GM12878 (cell line): ENCODE results near the gene C16orf46. TPM values are rescaled to one million over a fixed set of nuclear protein-coding genes. Genes with fewer than 3 reads are reported as not detected.

Experiments used
- ATAC-seq: fragments of 200-7000 bp; cut with Tn5 transposase; 3 replicates; pipeline ENCODE4 v1.9.1; 2020; ENCODE audit warnings: mild to moderate bottlenecking, moderate library complexity
- BruUV-seq: library from RNA; stranded (reverse); fragments of 400-500 nt; replicated peaks from 2 replicates; lab custom pipeline; 2021; lab: Mats Ljungman, UMichigan
- CTCF ChIA-PET: fragments of 300-600 bp; sonication (Branson Sonifier 250); formaldehyde crosslinking; extraction: SDS; loops from one replicate; lab custom pipeline; 2021; ENCODE audit warnings: inconsistent platforms; lab: Yijun Ruan, JAX
- POLR2A ChIA-PET: fragments of 350-600 bp; formaldehyde crosslinking; extraction: SDS; loops from one replicate; lab custom pipeline; 2021; ENCODE audit warnings: inconsistent platforms; lab: Charles Lee
- RAD21 ChIA-PET: fragments of 300-600 bp; sonication (Branson Sonifier 250); formaldehyde crosslinking; loops from one replicate; lab custom pipeline; 2023; ENCODE audit warnings: antibody characterized with exemption; ENCODE audit not compliant: unreplicated experiment; lab: Charles Lee
- SMC1A ChIA-PET: fragments of 300-600 bp; sonication (Branson Sonifier 250); formaldehyde crosslinking; loops from one replicate; lab custom pipeline; 2023; ENCODE audit not compliant: unreplicated experiment, uncharacterized antibody; lab: Charles Lee
- DNase-seq: peaks from one replicate; pipeline ENCODE4 v3.0.0-alpha.2; 2011; ENCODE audit warnings: low read depth, low spot score
- FAIRE-seq: peaks from 3 replicates; lab custom pipeline; 2011; peaks lifted over from hg19 to GRCh38; lab: Jason Lieb, UNC
- H2AFZ ChIP-seq: 2 replicates; pipeline ENCODE4 v1.6.0; 2011; ENCODE audit warnings: low read depth, low read length, control low read depth; ENCODE audit not compliant: control insufficient read depth
- H3K27ac ChIP-seq: 2 replicates; pipeline ENCODE4 v1.5.1; 2011; ENCODE audit warnings: control low read depth; ENCODE audit not compliant: control insufficient read depth, insufficient read depth
- H3K27me3 ChIP-seq, 2 experiments: replicated peaks in 1 of 2; 2 replicates each; pipeline versions ENCODE4 v1.6.0 to v1.6.1; 2011; ENCODE audit warnings: low read length in 1 of 2; ENCODE audit not compliant: control insufficient read depth in 2 of 2, insufficient read depth in 2 of 2
- H3K36me3 ChIP-seq, 2 experiments: 2 replicates each; pipeline ENCODE4 v1.5.1; 2011; ENCODE audit warnings: low read length in 1 of 2; ENCODE audit not compliant: control insufficient read depth in 2 of 2, insufficient read depth in 2 of 2
- H3K4me1 ChIP-seq: 2 replicates; pipeline ENCODE4 v1.6.1; 2011; ENCODE audit warnings: mild to moderate bottlenecking, low read length, moderate library complexity, mixed read lengths; ENCODE audit not compliant: control insufficient read depth, insufficient read depth
- H3K4me2 ChIP-seq: 2 replicates; pipeline ENCODE4 v1.6.0; 2011; ENCODE audit warnings: control low read depth; ENCODE audit not compliant: control insufficient read depth, insufficient read depth
- H3K4me3 ChIP-seq: fragments of 200-600 bp; sonication (generic); 2 replicates; pipeline ENCODE4 v1.5.1; 2016
- H3K79me2 ChIP-seq: 2 replicates; pipeline ENCODE4 v1.6.0; 2011; ENCODE audit warnings: low read length; ENCODE audit not compliant: control insufficient read depth, insufficient read depth
- H3K9ac ChIP-seq: 2 replicates; pipeline ENCODE4 v1.8.0; 2011; ENCODE audit warnings: low read length, control low read depth, mixed read lengths; ENCODE audit not compliant: control insufficient read depth, insufficient read depth
- H3K9me3 ChIP-seq: replicated peaks from 3 replicates; pipeline ENCODE4 v1.5.1; 2011; ENCODE audit warnings: mild to moderate bottlenecking, low read length; ENCODE audit not compliant: control insufficient read depth, insufficient read depth
- H4K20me1 ChIP-seq: 2 replicates; pipeline ENCODE4 v1.6.0; 2011; ENCODE audit not compliant: control insufficient read depth, insufficient read depth
- ASH2L ChIP-seq: fragments of 300-600, 200-600 bp; sonication (generic); IDR thresholded peaks from 2 replicates; pipeline ENCODE4 v1.6.1; 2017; ENCODE audit warnings: low read depth, mild to moderate bottlenecking, borderline replicate concordance
- CHD4 ChIP-seq: fragments of 200-600 bp; sonication (generic); IDR thresholded peaks from 2 replicates; pipeline ENCODE4 v1.6.1; 2016; ENCODE audit warnings: mild to moderate bottlenecking
- CUX1 ChIP-seq: IDR thresholded peaks from 2 replicates; pipeline ENCODE4 v1.6.1; 2012; ENCODE audit warnings: improper control_type of control experiment, low read depth, low read length; ENCODE audit not compliant: insufficient replicate concordance
- MYC ChIP-seq: IDR thresholded peaks from 2 replicates; pipeline ENCODE4 v1.6.1; 2011; ENCODE audit warnings: mild to moderate bottlenecking, low read length, moderate library complexity, inconsistent platforms; ENCODE audit not compliant: insufficient read depth, insufficient replicate concordance, insufficient read length, severe bottlenecking
- NR2F1 ChIP-seq: fragments of 450-650 bp; conservative IDR thresholded peaks from 2 replicates; pipeline ENCODE4 v1.6.1; 2017; ENCODE audit warnings: mild to moderate bottlenecking
- SRF ChIP-seq, 2 experiments: IDR thresholded peaks; 2 replicates each; pipeline ENCODE4 v1.6.1; 2011; ENCODE audit warnings: low read depth in 2 of 2, low read length in 2 of 2, mild to moderate bottlenecking in 1 of 2, moderate library complexity in 1 of 2
- TCF3 ChIP-seq: IDR thresholded peaks from 2 replicates; pipeline ENCODE4 v1.6.1; 2012; ENCODE audit warnings: low read depth, mild to moderate bottlenecking, low read length, borderline replicate concordance; ENCODE audit not compliant: insufficient read depth
- WGBS: methylation state at CpG from one replicate; pipeline ENCODE4 v1.1.6; 2016; ENCODE audit warnings: low lambda C conversion rate; ENCODE audit not compliant: insufficient replicate concordance, insufficient coverage; ENCODE audit errors: missing lambda C conversion rate; 5-methylcytosine and 5-hydroxymethylcytosine counted together
- in situ Hi-C: fragments of 300-500 bp; cut with MboI; formaldehyde crosslinking; loops from 9 replicates; pipeline ENCODE4 v1.14.3; 2018; ENCODE audit warnings: mixed read lengths
- intact Hi-C: fragments of 100-400 bp; cut with micrococcal nuclease; formaldehyde crosslinking; loops from one replicate; pipeline ENCODE4 v1.14.2; 2022; ENCODE audit not compliant: unreplicated experiment
- polyA plus RNA-seq, 11 experiments: library from polyadenylated mRNA; depleted of rRNA in 4 of 11; unstranded in 6 of 11; stranded (reverse) in 5 of 11; fragments of >200 nt; fragmentation: Nextera tagmentation in 4 of 11; fragmentation: Illumina TruSeq in 1 of 11; extraction: Ambion mirVana in 4 of 11; extraction: Trizol in 1 of 11; gene quantifications; 1 replicate in 1 of 11; 2 replicates in 10 of 11; pipeline versions ENCODE4 v1.2.1 to v1.2.3, GENCODE V29; 2011 to 2016; ENCODE audit warnings: inconsistent platforms in 2 of 11, missing spikeins in 2 of 11, low read depth in 1 of 11
- total RNA-seq, 4 experiments: library from RNA; depleted of rRNA in 3 of 4; stranded (reverse); fragments of >200 nt in 3 of 4; fragmentation: Illumina TruSeq in 1 of 4; extraction: Trizol in 1 of 4; gene quantifications; 2 replicates each; pipeline versions ENCODE4 v1.2.1 to v1.2.3, GENCODE V29; 2013 to 2021
- TF ChIP-seq, protein P1 (sequence below): fragments of 450-650 bp; IDR thresholded peaks from 2 replicates; pipeline ENCODE4 v1.6.1; 2017; ENCODE audit warnings: mild to moderate bottlenecking

The C16orf46 gene
- total and polyA plus RNA-seq, 10 of the 15 experiments (the other 5 are each of a cell fraction or from before 2014, with no cell fraction given) = 0.04 to 0.46 (median 0.14) TPM; not detected in 6

- TF ChIP-seq CUX1 = no peak
- TF ChIP-seq TCF3 = no peak
These were observed 40.9 kb downstream of the C16orf46 start (continued) for GRCh38 chr16:81035975-81036750.

DNA sequence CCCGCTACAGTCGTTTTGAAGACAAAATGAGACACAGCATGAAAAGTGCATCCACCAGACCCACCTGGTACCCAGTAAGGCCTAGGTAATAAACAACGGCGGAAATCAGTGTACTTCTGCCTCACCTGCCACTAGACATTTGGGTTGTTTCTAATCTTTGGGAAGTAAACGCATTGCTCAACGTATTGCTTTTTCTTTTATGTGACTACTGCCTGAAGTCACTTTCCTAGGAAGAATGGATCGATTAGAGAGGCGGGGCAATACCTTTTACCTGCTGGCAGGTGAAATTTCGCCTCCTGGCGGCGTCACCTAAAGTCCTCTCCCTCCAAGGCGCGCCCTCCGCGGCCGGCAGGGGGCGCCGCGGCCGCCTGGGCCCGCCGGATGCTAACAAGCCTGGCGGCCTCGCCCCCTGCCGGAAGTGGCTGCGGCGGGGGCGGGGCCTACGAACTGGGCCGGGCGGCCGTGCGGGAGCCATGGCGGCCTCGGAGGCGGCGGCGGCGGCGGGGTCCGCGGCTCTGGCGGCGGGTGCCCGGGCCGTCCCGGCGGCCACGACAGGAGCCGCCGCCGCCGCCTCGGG is 41.6 kb downstream of the C16orf46 start, which contains the start of gene ATMIN:
Gene ATMIN, plus strand, starts transcription at position 445 of the 577 bp plus-strand sequence. Its CDS starts 29 bp downstream, at position 474.
- H4K20me1 ChIP-seq = no peaks in the 10 kb centered on the region
- H3K9ac ChIP-seq = peak within 1 kb of the TSS; percentile 76
- no peaks in the 10 kb centered on the region for H3K27me3 ChIP-seq
- peak within 1 kb of the TSS; percentile 81 for H3K4me3 ChIP-seq
- peaks cover 13% of the 10 kb centered on the region for H3K79me2 ChIP-seq
- SMC1A ChIA-PET = interaction anchor here (0.6 to 3.0 kb wide), 9 partner anchors 31 to 745 kb away, joined by 3 to 16 read pairs (median 3); partner anchors contain the start of gene C16orf46
- H2AFZ ChIP-seq = peak within 1 kb of the TSS; percentile 59
- in situ Hi-C loops (no loop called here), intact Hi-C loops (loop anchor here (1.0 to 2.0 kb wide), 2 partner anchors 29 to 703 kb away; partner anchors contain the start of genes CENPN and CMC2)
- H3K36me3 ChIP-seq = no peaks in the 10 kb centered on the region
- CTCF ChIA-PET = interaction anchor here (0.6 to 5.0 kb wide), 26 partner anchors 13 to 1619 kb away, joined by 3 to 67 read pairs (median 4); partner anchors contain the start of genes C16orf46, CENPN and CMC2
- peak within 1 kb of the TSS; percentile 32; the same call in 1 of the 2 replicates for H3K27ac ChIP-seq
- ATAC-seq (peak; percentile 97), DNase-seq (peak; percentile 15), FAIRE-seq (peak; percentile 61)
- H3K9me3 ChIP-seq = no peaks in the 10 kb centered on the region
- 8% methylated on average over 46 of the region's 54 CpGs for WGBS
- peak within 1 kb of the TSS; percentile 84 for H3K4me2 ChIP-seq
- RAD21 ChIA-PET = interaction anchor here (1.4 to 3.4 kb wide), 5 partner anchors 28 to 42 kb away, joined by 4 to 20 read pairs (median 6); partner anchors contain the start of genes C16orf46, CENPN and CMC2
- POLR2A ChIA-PET = interaction anchor here (2.9 to 5.9 kb wide), 2 partner anchors 30 to 42 kb away, joined by 9 to 25 read pairs; partner anchors contain the start of genes C16orf46, CENPN and CMC2
- BruUV-seq = no TSS peak
- no peaks in the 10 kb centered on the region for H3K4me1 ChIP-seq
- no peak for TF ChIP-seq CHD4
- TF ChIP-seq, protein P1, sequence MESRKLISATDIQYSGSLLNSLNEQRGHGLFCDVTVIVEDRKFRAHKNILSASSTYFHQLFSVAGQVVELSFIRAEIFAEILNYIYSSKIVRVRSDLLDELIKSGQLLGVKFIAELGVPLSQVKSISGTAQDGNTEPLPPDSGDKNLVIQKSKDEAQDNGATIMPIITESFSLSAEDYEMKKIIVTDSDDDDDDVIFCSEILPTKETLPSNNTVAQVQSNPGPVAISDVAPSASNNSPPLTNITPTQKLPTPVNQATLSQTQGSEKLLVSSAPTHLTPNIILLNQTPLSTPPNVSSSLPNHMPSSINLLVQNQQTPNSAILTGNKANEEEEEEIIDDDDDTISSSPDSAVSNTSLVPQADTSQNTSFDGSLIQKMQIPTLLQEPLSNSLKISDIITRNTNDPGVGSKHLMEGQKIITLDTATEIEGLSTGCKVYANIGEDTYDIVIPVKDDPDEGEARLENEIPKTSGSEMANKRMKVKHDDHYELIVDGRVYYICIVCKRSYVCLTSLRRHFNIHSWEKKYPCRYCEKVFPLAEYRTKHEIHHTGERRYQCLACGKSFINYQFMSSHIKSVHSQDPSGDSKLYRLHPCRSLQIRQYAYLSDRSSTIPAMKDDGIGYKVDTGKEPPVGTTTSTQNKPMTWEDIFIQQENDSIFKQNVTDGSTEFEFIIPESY = peak; percentile 73; the same call in 1 of the 2 replicates
- TF ChIP-seq NR2F1 = no peak
- TF ChIP-seq MYC = no peak
- no peak for TF ChIP-seq ASH2L
- no peak for TF ChIP-seq SRF (IDR thresholded peaks at IDR 0.05; ENCODE audit: low read depth in 2 of 2, low read length in 2 of 2)
